Measurements from ENCODE around the gene FNIP1. TPM values are rescaled to one million over a fixed set of nuclear protein-coding genes. Genes with fewer than 3 reads are reported as not detected.

Gene FNIP1
- total and polyA plus RNA-seq, 9 of the 15 experiments (the other 6 are each of a cell fraction or from before 2014, with no cell fraction given) = 5.0 to 32.8 (median 18.4) TPM

GRCh38 chr5:131682826-131683225 lies 114.0 kb downstream of the FNIP1 start:
- in situ Hi-C loops (cut with MboI) = no loop called here

GRCh38 chr5:131682175-131682574 lies 114.6 kb downstream of the FNIP1 start:
- Histone ChIP-seq H4K20me1 (replicated peaks; ENCODE audit: control insufficient read depth, insufficient read depth, low read length) (no peaks in the 10 kb centered on the region), H3K9me3 (replicated peaks; ENCODE audit: control insufficient read depth, insufficient read depth, low read depth, low read length) (no peaks in the 10 kb centered on the region), H3K4me3 (no peak overlapping the region), H2AFZ (ENCODE audit: low read depth, low read length) (no peak overlapping the region), H3K79me2 (ENCODE audit: control insufficient read depth, insufficient read depth, low read length) (no peaks in the 10 kb centered on the region), H3K27me3 (ENCODE audit: control insufficient read depth in 2 of 2, insufficient read depth in 2 of 2, low read length in 2 of 2) (no peaks in the 10 kb centered on the region), H3K4me1 (replicated peaks in 1 of 2; ENCODE audit: control insufficient read depth in 2 of 2, insufficient read depth in 2 of 2, low read length in 2 of 2) (no peaks in the 10 kb centered on the region), H3K27ac (ENCODE audit: extremely low read depth, low read depth, low read length) (no peak overlapping the region), H3K9ac (ENCODE audit: insufficient read depth in 1 of 2, low read depth in 2 of 2, low read length in 2 of 2) (no peak overlapping the region), H3K9me1 (ENCODE audit: control insufficient read depth, insufficient read depth, low read length) (no peaks in the 10 kb centered on the region), H3K36me3 (ENCODE audit: control insufficient read depth, insufficient read depth, low read length) (peaks cover 44% of the 10 kb centered on the region), H3K4me2 (ENCODE audit: insufficient read depth, low read length) (no peak overlapping the region)
- CTCF ChIA-PET (ENCODE audit: low intra/inter-chr PET ratio) = no interaction called here
- in situ Hi-C loops (cut with MboI) (no loop called here), intact Hi-C loops (cut with micrococcal nuclease) (no loop called here)
- BruUV-seq (replicated peaks) = no TSS peak
- POLR2A ChIA-PET = no interaction called here
- FAIRE-seq (no peak), ATAC-seq (no peak), DNase-seq (ENCODE audit: extremely low read depth in 1 of 4, low spot score in 3 of 4) (no peak)
- 96% methylated on average over 5 of the region's 5 CpGs for WGBS (ENCODE audit: insufficient coverage, low coverage, missing lambda C conversion rate)
- TF ChIP-seq ZHX1 (conservative IDR thresholded peaks at IDR 0.05; ENCODE audit: low read length) (no peak), NCOA4 (IDR thresholded peaks at IDR 0.05; ENCODE audit: partially characterized antibody) (no peak), VEZF1 (CRISPR knock-in tag; IDR thresholded peaks at IDR 0.05) (no peak), CEBPB (tag; IDR thresholded peaks at IDR 0.05) (peak; percentile 80), ZSCAN32 (CRISPR knock-in tag; IDR thresholded peaks at IDR 0.05) (no peak)

More at GRCh38 chr5:131682826-131683225, 114.0 kb downstream of the FNIP1 start:
- H3K27me3 ChIP-seq (ENCODE audit: control insufficient read depth in 2 of 2, insufficient read depth in 2 of 2, low read length in 2 of 2) = no peaks in the 10 kb centered on the region
- no peaks in the 10 kb centered on the region for H4K20me1 ChIP-seq (replicated peaks; ENCODE audit: control insufficient read depth, insufficient read depth, low read length)
- no peak for ATAC-seq
- H3K4me1 ChIP-seq (replicated peaks in 1 of 2; ENCODE audit: control insufficient read depth in 2 of 2, insufficient read depth in 2 of 2, low read length in 2 of 2) = no peaks in the 10 kb centered on the region
- no peaks in the 10 kb centered on the region for H3K79me2 ChIP-seq (ENCODE audit: control insufficient read depth, insufficient read depth, low read length)
- H3K36me3 ChIP-seq (ENCODE audit: control insufficient read depth, insufficient read depth, low read length) = peaks cover 43% of the 10 kb centered on the region
- H3K9me3 ChIP-seq (replicated peaks; ENCODE audit: control insufficient read depth, insufficient read depth, low read depth, low read length) = no peaks in the 10 kb centered on the region
- H3K4me2 ChIP-seq (ENCODE audit: insufficient read depth, low read length) = no peak overlapping the region
- no peak overlapping the region for H3K27ac ChIP-seq (ENCODE audit: extremely low read depth, low read depth, low read length)
- no TSS peak for BruUV-seq (replicated peaks)
- POLR2A ChIA-PET = interaction anchor here (0.6 kb wide), 1 partner anchor 31 kb away, joined by 3 read pairs; no protein-coding TSS in a partner anchor
- WGBS (ENCODE audit: insufficient coverage, low coverage, missing lambda C conversion rate) = 97% methylated on average over 2 of the region's 2 CpGs
- DNase-seq (ENCODE audit: extremely low read depth in 1 of 4, low spot score in 3 of 4) = no peak
- no peak overlapping the region for H2AFZ ChIP-seq (ENCODE audit: low read depth, low read length)
- CTCF ChIA-PET (ENCODE audit: low intra/inter-chr PET ratio) = no interaction called here
- TF ChIP-seq C11orf30 (IDR thresholded peaks at IDR 0.05; ENCODE audit: low read depth) (no peak), ZKSCAN3 (CRISPR knock-in tag; IDR thresholded peaks at IDR 0.05) (no peak), MXI1 (IDR thresholded peaks at IDR 0.05; ENCODE audit: low read depth, low read length) (no peak), TRIM24 (IDR thresholded peaks at IDR 0.05) (no peak), KDM4B (IDR thresholded peaks at IDR 0.05; ENCODE audit: borderline replicate concordance in 2 of 2, low read depth in 1 of 2) (no peak), MYC (IDR thresholded peaks at IDR 0.05; ENCODE audit: low read depth, low read length) (no peak), MYC (CRISPR knock-in tag; IDR thresholded peaks at IDR 0.05; ENCODE audit: borderline replicate concordance, low read depth) (no peak), E2F6 (IDR thresholded peaks at IDR 0.05; ENCODE audit: borderline replicate concordance in 1 of 2, extremely low read depth in 1 of 2, insufficient read depth in 1 of 2, insufficient read length in 1 of 2, low read depth in 1 of 2, low read length in 1 of 2, poor library complexity in 1 of 2, severe bottlenecking in 1 of 2) (no peak)
- intact Hi-C loops (cut with micrococcal nuclease) = no loop called here
- no peaks in the 10 kb centered on the region for H3K9me1 ChIP-seq (ENCODE audit: control insufficient read depth, insufficient read depth, low read length)
- no peak overlapping the region for H3K9ac ChIP-seq (ENCODE audit: insufficient read depth in 1 of 2, low read depth in 2 of 2, low read length in 2 of 2)
- H3K4me3 ChIP-seq = no peak overlapping the region
- no peak for FAIRE-seq

Data from K562 (cell line).